HG03342 (cell line): Measurements from ENCODE around the gene EEF2KMT.
"Not testable (repeated sequence)": the region's sequence is repeated elsewhere in the genome, so short reads cannot be mapped to it uniquely, and the experiment has no call there.

Source experiments
- ATAC-seq: cut with Tn5 transposase; IDR thresholded peaks from one replicate; pipeline ENCODE4 v1.9.1; 2021; ENCODE audit warnings: mild to moderate bottlenecking, moderate library complexity; ENCODE audit not compliant: unreplicated experiment

Gene EEF2KMT

DNA sequence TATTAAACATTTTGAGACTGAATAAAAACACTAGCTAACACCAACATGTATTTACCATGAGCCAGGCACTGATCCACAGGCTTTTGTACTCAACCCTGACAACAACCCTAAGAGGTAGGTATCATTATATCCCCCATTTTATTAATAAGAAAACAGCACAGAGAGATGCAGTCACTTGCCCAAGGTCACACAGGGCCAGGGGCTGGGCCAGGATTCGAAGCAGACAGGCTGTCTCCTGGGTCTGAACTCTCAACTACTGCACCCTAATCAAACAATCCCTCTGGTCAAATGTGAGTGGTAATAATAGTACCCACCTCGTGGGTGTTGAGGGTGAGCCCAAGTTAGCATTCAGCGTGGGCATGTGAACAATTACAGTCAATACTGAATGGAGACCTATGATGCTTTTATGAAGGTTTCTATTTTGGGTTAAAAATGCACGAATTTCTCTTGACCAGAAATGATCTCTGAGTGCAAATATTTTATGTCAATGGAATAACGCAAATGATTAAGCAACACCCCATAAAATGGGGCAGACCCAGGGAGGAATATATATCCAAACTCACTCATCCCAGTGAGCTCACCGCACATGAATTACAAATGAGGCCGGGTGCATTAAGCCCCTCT is 1.0 kb downstream of the EEF2KMT start:
- not testable (repeated sequence) for ATAC-seq

DNA sequence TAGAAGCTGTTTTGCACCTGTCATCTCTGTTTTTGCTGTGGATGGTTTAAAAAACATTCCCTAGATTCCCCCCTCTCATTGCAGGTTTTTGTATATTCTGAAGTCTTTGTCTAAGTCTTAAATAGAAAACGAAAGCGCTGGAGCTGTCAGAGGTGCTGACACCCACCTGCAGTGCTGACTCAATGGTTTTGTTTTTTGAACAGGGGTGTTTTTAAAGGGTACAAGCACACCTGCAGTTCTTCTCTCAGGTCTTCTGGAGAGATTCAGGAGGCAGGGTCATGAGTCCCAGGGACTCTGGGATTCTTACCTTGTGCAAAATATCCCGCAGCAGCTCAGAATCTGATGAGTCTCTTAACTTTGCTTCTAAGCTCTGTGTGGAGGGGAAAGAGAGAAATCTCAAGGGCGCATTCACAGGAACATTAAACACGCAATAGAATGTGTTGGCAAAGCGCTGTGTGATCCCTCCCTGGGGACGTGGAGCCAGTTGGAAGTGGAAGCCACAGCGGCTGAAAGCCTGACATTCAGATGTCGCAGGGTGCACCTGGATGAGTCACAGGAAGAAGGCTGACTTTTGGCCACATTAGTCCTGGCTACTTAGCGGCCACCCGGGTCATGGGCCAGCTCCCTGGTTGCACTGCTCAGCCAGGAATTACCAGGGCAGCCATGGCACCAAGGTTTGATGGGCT is 2.3 kb downstream of the EEF2KMT start:
- ATAC-seq, result not testable (repeated sequence)

DNA sequence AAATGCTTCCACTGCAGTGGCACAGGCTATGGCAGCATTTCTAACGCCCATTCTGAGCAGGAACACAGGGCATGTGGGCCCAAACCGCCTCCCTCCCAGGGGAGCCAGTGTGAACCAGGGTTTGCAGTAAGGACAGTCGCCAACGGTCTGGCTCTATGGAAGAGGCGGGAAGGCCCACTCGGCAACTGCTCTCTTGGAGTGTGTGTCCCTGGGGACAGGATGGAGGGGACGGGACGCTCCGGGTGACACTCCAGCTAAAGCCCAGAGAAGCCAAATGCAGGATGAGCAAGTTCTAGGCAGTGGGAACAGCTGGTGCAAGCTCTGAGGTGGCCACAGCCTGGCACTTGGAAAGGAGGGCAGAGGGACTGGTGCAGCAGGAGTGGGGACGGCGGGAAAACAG is 3.8 kb downstream of the EEF2KMT start:
- not testable (repeated sequence) for ATAC-seq

DNA sequence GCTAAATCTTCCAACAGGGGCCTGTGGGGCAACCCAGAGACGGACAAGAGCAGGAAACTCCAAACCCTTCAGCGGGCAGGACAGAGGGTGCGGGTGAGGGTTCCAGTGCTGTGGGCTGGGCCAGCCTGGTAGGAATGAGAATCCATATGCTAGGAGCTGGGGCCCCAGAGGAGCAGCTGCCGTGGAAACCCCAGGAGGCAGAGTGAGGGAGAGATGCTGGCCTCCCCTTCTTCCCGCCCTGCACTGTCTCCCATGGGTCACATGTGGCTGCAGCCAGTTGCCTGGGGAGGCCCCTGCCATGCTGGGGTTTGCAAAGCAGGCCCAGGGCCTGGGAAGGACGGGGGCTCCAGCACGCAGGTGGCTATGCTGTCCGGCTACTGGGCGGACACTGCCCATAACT is 4.5 kb downstream of the EEF2KMT start:
- ATAC-seq, result not testable (repeated sequence)

DNA sequence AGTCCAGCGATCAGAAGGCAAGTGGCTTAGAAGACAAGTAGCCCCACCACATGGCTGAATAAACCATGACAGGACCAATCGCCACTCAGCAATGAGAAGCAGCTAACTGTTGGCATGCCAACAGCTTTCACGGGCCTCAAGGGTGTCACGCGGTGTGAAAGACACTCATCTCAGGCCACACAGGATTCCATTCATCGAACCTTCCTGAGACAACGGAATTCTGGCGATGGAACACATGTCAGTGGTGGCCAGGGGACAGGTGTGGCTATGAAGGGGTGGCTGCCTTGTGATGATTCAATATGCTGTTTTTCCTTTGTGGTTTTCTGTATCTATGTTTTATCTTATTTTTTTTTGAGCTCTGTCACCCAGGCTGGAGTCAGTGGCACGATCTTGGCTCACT is 7.0 kb downstream of the EEF2KMT start:
- ATAC-seq, result not testable (repeated sequence)

DNA sequence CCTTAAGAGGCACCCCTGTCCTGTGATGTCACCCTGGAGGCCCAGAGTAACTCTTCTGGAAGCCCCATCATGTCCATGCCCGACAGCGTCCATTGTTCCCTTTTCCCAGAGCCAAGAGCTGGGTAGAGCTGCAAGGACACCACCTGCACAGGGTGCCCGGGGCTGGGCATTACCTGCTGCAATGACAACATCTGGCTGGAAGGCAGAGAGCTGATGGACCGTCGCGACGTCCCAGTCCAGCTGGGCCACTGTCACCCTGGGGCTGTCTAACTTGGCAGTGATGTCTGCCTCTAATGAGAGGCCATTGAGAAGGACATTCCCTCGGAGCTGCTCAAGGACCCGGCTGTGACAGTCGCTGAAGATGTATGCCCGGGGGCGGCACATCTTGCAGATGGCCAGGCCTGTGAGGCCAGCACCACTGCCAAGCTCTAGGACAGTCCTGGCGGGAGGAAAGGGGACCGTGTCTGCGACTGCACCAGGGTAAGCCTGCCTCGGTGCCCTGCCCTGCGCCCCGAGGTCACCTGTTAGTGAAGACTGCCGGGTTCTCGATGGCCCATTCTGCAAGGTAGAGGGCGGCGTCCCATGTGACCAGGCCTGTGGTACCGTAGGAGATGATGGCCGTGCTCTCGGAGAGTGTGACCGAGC is 7.6 kb downstream of the EEF2KMT start:
- ATAC-seq, result not testable (repeated sequence)

DNA sequence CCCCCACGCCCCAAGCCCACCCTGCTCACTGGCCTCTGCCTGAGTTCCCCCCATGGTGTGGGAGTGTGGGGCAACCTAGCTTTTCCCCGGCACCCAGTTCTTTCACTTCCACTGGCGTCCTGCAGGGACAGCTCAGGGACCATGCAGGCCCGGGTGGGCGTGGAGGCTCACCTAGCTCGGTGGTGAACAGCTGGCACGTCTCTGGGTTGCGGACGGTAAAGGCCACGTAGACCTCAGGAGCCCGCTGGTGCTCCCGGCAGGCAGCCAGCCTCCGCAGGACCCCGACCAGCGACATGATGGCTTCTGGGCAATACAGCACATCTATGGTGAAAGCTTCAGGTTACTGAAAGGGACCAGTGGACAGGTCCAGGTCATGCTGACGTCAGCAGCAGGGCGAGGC is 8.7 kb downstream of the EEF2KMT start:
- not testable (repeated sequence) for ATAC-seq

DNA sequence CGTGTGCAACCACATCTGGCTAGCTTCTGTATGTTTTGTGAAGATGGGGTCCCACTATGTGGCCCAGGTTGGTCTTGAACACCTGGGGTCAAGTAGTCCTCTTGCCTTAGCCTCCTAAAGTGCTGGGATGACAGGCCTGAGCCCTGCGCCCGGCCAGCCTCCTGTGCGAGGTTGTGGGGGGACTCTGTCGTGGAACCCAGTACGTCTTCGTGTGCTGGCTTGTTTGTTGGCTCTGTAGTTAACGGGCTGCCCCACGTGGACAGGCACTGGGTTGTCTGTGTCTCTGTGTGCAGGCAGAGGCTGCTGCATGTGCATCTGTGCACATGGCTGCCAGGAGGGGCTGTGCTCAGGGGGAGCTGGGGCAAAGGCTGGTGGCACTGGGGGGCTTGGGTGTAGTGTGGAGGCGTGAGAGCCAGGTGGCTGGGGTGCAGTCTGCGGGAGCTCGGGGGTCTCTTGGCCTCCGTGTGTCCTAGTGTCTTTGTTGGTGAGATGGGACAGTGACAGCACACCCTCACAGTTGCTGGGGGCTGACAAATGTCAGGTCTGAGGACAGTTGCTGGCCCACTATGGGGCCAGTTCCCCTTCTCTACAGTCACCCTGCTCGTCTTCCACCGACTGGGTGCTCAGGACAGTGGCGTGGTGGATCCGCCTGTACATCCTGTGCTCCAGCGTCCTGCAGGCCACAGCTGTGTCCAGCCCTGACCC is 9.4 kb downstream of the EEF2KMT start:
- ATAC-seq, result not testable (repeated sequence)

DNA sequence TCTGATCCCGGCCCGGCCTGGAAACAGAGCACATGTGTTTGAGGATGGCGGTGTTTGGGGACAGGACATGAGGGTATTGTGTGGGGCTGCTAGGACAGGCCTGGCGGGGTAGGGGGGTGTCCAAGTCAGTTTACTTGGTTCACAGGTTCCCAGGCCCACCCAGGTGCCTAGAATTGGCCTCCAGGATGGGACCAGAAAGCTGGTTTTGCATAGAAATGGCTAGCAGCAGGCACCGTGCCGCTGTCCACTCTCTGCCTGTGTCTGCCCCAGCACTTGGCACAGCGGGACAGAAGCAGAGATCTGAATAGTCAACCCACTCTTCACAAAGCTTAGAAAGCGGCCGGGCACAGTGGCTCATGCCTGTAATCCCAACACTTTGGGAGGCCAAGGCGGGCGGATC is 11.9 kb downstream of the EEF2KMT start:
- not testable (repeated sequence) for ATAC-seq

DNA sequence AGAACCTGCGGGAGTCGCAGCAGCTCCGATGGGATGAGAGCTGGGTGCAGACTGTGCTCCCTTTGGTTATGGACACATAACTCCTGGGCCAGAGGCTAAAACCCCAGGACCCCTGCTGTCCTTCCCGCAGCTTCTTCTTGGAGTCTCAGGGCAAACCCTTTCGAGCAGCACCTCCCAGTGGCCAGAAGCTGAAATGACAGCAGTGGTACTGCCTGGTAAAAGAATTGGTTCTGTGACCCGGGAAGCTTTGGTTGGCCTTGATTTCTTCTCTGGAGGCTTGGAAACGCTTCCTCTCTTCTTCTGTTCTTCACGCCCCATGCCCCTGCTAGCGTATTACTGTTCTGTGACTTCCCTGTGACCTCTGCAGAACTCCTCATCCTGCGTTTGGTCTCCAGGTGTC is 12.8 kb downstream of the EEF2KMT start:
- ATAC-seq, result not testable (repeated sequence)

DNA sequence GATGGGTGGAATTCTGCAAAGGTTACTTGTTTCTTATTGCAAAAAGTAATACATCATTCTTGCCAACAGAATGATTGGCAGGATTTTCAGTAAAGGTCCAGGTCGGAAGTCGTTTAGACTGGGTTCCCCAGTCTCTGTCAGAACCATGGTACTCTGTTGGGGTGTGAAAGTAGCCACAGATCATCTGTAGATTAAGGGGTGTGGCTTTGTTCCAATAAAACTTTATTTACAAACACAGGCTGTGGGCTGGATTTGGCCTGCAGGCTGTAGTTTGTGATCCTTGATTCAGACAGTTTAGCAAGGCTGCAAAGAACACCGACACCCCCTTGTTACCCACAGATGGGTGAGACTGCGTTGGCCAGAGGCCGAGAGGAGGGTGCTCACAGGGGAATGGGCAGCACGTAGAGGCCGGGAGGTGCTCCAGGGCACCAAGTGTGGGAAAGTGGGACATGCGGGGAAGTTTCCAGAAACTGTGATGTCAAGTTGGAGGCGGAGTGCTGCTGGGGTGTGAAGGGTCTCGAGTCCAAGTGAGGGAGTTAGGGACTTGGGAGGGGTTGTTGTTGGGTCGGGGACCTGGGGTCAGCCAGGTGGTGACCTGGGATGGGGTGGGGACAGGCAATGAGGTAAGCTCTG is 13.4 kb downstream of the EEF2KMT start:
- ATAC-seq, result not testable (repeated sequence)

DNA sequence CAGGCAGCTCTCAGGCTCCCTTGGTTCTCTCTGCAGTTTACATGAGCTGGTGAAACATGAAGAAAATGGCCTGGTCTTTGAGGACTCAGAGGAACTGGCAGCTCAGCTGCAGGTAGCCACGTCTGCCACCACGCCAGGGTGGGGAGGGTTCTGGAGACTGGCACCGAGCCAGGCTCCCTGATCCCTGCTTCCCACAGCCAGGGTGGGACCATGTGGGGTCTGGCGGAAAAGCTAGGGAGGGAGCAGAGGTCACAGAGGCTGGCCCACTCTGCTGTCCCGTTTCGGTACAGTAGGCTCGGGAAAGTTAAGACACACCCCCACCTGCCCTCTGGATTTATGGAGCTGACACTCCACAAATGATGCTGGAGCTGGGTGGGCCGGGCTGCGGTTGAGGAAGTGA is 13.9 kb downstream of the EEF2KMT start:
- ATAC-seq, result not testable (repeated sequence)

DNA sequence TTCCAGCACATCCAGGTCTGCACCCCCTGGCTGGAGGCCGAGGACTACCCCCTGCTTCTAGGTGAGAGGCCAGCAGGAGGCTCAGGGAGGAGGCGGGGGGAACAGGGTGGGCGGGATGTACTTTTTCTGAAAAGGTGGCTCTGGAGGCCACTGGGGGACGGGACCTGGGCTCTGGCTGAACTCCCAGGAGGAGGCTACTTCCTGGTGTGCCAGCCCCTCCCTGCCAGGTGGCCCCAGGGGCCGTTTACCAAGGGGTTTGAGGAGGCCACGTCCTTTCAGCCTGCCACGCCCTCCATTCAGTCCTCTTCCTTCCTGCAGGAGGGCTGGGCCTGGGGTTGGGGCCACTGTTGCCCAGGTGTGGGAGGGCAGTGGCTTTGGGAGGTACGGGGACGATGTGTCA is 16.6 kb downstream of the EEF2KMT start:
- not testable (repeated sequence) for ATAC-seq

DNA sequence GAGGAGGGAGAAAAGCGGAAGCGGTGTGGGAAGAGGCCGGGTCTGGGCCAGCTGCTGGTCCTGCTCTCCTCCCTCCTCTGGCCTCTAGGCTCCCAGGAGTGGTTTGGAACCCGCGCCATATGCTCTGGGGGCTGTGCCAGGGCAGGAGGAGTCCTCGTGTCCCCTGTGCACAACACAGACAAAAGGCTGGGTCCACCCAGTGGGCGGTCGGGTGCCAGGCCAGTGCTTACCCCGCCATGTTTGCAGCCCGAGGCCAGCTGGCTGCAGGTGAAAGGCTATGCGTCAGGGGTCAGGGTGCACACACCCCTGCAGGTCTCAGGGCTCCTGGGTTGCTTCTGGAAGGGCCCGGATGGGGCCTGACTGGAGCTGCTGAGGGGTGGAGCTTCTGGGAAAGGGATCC is 17.1 kb downstream of the EEF2KMT start:
- not testable (repeated sequence) for ATAC-seq

DNA sequence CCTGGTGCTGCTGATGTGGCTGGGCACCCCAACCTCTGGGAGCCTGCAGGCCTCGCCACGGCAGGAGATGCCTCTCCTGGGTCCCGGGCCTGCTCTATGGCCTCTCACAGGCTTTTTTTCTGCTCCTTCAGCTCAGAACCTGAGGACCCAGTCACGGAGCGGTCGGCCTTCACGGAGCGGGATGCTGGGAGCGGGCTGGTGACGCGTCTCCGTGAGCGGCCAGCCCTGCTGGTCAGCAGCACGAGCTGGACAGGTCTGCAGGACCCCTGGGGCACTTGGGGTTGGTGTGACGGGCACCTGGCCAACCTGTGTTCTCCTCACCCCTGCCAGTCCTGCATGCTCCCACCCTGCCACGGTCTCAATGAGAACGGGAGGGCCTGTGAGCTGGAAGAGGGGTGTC is 19.0 kb downstream of the EEF2KMT start:
- no peak for ATAC-seq

DNA sequence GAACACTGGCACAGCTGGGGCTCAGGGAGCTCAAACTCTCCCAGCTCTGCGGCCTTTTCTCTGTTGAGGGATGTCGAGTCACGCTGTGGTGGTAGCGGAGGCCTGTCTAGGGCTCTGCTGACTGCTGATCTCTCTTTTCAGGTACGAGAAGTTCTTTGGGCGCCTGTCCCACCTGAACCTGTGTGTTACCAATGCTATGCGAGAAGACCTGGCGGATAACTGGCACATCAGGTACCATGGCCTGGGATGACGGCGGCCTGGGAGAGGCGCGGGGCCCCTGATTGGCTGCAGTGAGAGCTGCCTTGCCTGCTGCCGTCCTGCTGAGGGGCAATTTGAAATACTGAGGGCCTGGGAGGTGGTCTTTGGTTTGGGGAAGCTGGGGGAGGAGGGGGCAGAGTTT is 20.3 kb downstream of the EEF2KMT start:
- no peak for ATAC-seq

DNA sequence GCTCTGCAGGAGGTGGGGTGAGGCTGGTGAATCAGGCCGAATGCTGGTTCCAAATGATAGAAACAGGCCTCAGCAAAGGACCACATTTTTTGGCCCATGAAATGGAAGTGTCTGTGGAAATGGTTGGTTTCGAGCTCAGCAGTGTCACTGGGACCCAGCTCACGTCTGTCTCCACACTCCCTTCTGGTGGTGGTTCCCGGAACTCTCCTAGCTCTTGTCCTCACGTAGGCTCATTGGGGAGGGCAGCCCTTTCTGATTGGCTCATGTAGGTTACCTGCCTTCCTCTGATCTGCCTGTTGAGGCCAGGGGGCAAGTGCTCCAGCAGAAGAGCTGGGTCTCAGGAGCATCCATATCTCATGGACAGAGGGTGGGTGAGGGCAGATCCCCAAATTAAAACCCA is 22.0 kb downstream of the EEF2KMT start:
- ATAC-seq, result no peak

DNA sequence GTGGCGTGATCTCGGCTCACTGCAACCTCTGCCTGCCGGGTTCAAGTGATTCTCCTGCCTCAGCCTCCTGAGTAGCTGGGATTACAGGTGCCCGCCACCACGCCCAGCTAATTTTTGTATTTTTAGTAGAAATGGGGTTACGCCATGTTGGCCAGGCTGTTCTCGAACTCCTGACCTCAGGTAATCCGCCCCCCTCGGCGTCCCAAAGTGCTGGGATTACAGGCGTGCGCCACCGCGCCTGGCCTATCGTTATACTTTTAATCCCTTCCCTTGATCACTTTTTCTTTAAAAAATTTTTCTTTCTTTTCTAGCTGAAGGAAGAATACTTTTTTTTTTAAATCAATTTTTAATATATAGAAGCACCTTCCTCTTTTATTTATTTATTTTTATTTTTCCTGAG is 23.8 kb downstream of the EEF2KMT start:
- not testable (repeated sequence) for ATAC-seq

DNA sequence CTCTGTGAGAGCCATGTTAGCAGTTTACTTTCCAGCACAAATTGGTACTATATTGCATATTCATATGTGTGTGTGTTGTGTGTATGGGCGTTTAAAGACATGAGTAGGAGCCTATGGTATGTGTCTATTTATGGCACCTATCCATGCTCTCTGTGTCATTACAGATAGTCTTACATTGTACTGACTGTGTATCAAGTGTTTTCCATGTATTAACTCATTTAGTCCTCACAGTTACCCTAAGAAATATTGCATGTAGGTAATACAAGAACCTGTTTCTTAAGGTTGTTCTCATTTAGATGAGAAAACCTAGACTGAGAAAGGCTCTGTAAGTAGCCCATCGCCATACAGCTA is 24.3 kb downstream of the EEF2KMT start:
- ATAC-seq, result no peak

DNA sequence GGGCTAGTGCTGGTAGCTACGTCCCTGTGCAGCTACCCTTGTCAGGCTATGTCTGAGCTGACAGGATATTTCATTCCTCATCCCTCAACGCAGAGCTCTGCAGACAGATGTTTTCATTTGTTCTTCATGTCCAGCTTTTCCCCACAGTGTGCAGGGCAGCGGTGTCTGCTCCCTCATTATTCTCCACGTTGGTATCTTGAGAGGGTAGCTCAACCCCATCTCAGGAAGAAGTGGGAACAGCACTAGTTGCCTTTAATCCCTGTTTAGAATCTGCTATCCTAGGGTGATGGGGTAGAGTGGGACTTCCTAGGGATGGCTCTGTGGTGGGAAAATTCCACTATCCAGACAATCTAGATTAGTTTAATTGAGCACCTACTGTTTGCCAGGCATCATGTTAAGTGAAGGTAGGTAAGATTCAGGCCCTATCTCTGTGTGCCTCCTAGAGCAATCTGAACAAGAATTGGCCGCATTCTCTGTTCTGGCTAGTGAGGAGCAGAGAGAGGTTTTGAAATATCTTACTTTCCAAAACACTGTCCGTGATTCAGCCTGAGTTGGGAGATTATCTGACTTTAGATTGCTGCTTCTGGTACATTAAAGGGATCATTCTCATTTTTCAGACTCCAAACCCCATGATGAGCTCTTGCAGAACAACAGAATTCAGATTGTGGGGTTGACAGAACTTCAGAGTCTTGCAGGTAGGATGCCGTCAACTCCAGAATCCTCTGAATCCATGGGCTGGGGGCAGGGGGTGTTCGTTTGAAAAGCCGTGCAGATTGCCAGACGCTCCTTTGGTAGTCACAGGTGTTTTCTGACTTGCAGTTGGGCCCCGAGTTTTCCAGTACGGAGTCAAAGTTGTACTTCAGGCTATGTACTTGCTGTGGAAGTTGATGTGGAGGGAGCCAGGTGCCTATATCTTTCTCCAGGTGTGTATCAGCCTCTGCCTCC is 25.0 kb downstream of the EEF2KMT start:
- ATAC-seq, result no peak
